HG02970 (cell line): ENCODE data around the gene RHOG.

Experiments
- ATAC-seq: cut with Tn5 transposase; IDR thresholded peaks from one replicate; pipeline ENCODE4 v1.9.1; 2021; ENCODE audit warnings: mild to moderate bottlenecking, moderate library complexity, moderate number of reproducible peaks; ENCODE audit not compliant: unreplicated experiment, low FRiP score

The RHOG gene

DNA sequence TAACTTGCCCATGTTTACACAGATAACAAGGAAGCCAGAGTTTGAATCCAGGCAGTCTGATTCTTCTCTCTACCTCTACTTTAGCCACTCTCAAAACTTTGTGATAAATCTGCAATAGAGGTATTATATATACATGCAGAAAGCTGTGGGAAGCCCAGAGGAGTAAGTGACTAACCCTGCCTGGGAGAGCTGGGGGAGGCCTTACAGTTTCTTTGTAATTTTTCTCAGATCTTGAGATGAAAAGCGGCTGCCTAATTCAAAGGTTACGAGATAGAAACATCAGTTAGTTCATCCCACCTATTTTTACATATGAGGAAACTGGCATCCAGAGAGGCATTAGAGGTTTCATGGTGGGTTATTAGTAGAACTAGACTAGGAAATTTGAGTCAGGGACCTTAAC lies 19.6 kb upstream of the RHOG start:
- no peak for ATAC-seq

DNA sequence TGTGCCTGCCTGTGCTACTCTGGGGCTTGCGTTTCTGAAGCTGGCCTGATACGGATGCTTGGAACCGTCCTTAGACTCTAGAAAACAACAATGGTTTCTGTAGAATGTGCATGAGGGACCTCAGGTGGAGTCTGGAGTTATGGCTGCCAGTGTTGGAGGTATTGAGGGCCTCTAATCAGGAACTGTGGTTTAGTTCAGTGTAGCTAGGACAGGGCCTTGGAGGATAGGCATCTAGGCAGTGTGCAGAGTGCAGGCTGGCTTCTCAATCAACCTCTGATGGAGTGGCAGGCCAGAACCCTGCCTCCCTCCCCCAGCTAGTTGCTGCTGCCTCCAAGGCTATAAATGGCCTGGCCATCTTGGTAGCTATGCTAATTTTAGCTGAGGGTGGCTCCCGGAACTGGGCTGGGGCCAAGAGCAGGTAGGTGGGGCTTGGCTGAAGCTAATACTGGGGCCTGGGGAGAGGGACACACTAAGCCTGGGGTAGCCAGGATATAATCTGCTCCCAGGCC lies 18.7 kb upstream of the RHOG start:
- ATAC-seq, result no peak

DNA sequence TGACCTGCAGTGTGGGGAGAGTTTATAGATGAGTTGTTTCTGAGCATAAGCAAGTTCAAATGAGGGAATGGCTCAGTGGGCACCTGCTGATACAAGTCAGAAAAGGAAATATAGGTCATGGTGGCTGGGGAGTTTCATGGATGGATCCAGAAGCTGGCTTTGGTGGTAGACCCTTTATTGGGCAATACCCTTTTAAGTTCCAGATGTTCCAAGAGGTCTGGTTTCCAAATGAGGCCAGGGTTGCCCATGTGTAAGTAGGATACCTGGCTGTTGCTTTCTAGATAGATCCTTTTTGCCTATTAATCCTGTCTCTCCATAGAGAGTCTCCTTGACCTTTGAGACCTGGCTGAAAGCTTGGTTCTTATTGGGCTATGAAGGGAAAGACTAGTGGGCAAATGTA lies 16.9 kb upstream of the RHOG start:
- no peak for ATAC-seq

DNA sequence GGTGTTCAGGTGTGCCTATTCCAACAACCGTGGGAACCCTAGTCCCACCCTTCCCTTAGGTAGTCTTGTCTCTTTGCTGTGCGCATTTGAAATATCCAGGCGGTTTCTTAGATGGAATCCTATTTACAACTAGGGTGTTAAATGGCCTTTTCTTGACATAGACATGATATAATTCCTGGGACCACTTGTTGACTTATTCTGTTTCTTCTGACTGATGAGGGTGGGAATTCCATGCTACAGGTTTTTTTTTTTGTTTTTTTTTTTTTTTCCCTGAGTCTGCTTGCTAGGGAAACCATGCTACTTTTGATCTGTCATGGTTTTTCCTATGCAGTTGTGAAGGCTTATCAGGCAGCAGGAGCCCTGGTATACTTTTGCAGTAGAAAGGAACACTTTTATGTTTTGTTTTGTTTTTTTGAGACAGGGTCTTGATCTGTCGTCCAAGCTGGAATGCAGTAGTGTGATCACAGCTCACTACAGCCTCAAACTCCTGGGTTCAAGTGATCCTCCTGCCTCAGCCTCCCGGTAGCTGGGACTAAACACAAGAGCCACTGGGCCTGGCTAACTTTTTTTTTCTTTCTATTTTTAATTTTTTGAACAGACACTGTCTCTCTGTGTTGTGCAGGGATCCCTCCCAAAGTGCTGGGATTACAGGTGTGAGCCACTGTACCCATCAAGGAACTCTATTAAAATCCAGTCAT lies 16.2 kb upstream of the RHOG start:
- no peak for ATAC-seq

DNA sequence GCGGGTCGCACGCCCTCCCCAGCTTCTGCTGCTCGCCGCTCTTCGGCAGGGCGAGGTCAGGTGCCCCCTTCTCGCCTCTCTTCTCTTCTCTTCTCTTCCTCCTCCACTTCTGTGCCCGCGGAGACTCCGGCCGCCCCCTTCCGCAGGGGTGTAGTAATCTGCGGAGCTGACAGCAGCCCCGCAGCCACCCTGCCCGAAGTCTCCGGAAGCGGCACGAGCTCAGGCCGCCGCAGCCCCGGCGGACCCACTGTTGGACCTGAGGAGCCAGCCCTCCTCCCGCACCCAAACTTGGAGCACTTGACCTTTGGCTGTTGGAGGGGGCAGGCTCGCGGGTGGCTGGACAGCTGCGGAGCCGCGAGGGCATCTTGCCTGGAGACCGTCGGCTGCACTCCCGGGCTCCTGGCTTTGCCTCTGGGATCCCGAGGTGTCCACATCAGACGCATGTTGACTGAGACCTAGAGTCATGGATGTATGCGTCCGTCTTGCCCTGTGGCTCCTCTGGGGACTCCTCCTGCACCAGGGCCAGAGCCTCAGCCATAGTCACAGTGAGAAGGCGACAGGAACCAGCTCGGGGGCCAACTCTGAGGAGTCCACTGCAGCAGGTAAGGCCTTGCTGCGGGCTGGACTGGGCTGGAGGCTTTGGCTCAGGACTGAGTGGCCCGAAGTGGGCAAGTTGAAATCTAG lies 15.2 kb upstream of the RHOG start:
- ATAC-seq, result peak; percentile 17

DNA sequence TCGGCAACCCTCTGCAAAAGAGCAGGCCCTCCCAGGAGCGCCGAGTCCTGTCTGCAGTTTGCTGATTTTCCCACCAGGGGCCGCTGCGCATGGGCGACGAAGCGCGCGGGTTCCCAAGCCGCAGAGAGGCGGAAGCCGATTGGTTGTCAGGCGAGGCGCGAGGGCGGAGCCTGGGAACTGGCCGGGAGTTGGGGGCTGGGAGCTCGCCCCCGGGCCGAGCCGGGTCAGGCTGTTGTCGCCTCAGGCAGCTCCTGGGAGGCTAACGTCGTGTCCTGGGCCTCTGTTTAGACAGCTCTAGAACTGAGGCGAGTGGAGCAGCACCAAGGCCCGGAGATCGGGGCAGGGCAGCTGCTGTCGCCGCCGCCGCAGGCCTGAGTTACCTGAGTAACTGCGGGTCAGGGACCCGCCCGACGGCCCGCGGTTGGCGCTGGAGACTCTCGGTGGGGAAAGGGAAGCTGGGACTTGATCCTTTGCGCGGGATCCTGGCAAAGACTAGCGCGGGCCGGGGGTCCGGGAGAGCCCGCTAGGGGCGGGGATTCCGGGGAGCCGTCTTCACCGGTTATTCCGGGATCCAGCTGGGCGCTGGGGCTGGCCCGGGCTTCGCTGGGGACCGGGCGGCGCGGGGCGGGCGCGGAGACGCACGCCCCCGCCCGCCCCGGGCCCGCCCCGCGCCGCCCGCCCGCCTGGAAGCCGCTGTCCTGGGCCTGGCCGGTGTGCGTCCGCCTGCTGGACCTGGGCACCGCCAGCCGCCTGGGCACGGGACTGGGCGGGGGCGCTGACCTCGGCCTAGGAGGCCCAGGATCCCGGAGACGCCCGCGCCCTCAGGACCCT lies 14.4 kb upstream of the RHOG start, which contains the start of gene STIM1:
Gene STIM1 (plus strand): TSS at position 688 of the 831 bp plus-strand sequence. CDS start 607 bp downstream, outside the sequence.
- peak; percentile 66 for ATAC-seq

DNA sequence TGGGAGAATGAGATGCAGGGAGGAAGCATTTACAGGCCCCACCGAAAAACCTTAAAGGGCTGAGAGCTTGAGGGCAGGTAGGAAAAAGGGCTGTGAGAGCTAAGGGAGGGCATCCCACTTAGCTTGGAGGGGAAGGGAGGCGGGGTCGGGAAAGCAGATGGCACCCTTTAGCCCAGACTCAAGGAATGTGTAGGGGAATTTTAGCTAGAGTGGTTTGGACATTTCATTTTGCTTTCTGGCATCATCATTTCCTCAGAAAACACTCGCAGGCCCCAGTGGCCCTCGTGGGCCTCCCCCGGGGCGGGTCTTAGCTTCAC lies 13.9 kb upstream of the RHOG start:
- ATAC-seq, result peak; percentile 22

DNA sequence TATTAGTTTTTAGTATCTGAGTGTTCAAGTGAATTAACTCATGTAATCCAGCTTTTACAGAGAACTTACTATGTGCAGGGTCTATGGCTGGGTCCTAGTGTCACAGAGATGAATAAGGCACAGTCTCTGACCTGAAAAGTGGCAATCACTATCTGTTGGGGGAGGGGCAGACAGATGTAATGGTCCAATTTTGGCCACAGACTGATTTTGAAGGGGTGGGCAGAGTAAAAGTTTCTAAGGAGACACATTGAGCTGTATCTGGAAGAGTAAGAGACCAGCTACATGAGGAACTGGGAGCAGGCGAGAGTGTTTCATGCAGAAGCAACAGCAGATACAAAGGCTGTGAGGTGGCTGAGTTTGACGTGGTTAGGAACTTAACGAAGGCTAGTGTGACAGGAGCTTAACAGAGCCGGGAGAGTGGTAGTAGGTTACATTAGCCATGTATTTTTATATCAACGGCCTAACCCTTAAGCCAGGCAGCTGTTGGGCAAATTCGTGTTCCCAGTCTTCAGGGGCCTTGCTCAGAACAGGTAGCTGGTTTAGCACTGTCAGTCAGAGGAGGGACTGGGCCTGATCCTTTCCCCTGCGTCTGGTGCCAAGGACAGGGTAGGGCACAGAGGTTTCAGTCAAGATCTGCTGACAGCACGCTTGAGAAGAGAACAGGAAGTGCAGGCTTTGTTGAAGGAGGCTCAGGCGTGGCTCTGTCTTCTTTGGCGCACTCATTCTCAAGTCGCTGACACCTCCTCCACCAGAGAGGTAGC lies 13.3 kb upstream of the RHOG start:
- peak; percentile 4 for ATAC-seq

DNA sequence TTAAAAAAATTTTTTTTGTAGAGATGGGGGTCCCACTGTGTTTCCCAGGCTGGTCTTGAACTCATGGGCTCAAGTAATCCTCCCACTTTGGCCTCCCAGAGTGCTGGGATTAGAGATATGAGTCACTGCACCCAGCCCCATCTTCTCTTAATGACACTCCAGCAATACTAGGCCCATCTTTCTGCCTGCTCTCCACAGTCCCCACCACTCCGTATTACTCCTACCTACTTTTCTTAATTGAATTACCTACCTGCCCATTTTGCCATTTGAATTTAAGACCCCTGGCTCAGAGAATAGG lies 12.7 kb upstream of the RHOG start:
- no peak for ATAC-seq

DNA sequence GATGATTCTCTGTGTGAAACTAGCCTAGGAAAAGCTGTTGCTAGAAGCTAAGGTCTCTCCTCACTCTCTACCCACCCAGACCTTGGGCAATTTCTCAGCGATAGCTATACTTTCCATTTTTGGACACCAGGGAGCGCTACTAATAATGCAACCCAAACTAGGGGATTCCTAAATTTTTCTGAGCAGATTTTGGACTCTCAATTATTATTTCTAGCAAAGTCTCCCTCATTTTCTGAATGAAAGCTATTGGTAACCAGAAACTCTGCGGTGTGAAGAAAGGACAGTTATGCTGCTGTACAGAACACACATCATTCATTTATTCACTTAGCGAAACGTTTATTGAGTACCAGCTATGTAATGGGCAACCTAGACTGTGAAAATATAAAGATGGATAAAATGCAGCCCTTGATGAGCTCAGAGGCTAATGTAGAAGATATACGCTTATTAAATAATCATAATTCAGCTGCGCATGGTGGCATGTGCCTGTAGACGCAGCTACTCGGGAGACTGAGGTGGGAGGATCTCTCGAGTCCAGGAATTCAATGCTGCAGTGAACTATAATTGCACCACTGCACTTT lies 8.6 kb upstream of the RHOG start:
- ATAC-seq, result no peak

DNA sequence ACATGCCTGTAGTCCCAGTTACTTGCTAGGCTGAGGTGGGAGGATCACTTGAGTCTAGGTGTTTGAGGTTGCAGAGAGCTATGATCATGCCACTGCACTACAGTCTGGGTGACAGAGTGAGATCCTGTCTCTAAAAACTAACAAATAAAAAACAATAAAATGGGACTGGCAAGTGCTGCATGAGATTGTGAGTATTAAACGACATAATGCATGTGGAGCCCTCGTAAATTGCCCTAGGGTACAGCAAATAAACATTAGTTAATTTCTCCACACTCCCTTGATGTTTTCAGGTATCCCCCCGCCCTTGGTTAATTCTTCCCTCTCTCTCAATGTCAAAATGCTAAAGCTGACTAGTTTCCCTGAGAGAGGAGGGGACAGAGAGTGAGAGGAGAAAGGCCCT lies 4.9 kb upstream of the RHOG start:
- ATAC-seq, result no peak

DNA sequence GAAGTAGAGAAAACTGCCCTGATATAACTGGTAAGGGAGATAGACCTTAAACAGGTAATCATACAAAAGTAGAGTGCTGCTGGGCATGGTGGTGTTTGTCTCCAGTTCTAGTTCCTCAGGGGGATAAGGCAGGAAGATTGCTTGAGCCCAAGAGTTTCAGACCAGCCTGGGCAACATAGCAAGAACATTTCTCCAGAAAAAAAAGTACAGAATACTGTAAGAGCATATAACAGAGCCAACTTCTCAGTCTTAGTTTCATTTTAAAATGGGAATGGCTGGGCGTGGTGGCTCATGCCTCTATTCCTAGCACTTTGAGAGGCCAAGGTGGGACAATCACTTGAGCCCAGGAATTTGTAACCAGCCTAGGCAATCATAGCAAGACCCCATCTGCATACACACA lies 4.5 kb upstream of the RHOG start:
- no peak for ATAC-seq

DNA sequence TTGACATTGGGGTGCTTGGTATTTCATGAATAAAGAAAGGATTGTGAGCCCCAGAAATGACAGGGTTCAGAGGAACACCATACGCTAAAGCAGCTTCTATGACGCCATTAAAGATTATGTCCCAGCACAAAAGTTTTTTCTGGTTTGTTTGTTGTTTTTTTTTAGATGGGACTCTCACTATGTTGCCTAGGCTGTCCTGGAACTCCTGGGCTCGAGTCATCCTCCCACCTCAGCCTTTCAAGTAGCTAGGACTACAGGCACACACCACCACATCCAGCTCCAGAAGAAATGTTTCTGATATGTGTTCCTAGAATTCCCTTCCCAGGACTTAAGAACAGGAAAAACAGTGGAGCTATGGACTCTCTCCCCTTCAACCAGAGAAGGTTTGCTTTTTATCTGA lies 2.6 kb upstream of the RHOG start:
- ATAC-seq, result no peak

DNA sequence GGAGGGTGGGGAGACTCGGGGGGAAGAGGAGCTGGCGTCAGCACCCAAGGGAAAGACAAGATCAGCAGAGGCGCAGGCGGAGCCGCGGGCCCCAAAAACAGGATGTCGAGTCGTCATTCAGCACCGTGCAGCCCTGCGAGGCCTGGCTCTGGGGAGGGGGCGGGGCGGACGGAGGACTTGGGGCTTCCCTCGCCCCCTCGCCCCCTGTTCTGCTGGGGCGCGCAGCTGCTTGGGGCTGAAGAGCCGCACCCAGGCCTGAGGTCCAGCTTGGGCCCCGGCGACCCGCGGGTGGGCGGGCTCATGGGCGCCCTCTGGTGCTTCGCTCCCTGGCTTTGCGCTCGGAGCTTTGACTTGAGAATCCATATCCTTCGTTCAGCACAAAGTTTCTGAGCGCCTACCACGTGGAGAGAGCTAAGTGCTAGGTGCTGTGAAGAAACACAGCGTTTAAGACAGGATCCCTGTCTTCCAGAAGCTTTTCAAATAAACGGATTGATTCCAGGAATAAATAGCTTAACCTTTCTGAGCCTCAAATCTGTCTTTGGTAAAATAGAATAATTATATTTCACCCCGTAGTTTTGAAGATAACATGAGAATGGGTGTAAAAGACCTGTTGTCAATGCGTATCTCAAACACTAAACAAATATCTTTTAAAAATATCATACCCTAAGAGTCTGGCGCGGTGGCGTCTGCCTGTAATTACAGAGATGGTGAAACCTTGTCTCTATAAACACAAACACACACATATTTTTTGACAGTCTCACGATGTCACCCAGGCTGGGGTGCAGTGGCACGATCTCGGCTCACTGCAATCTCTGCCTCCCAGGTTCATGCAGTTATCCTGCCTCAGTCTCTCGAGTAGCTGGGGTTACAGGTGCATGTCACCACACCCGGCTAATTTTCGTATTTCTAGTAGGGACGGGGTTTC lies 929 bp upstream of the RHOG start:
- peak; percentile 59 for ATAC-seq

DNA sequence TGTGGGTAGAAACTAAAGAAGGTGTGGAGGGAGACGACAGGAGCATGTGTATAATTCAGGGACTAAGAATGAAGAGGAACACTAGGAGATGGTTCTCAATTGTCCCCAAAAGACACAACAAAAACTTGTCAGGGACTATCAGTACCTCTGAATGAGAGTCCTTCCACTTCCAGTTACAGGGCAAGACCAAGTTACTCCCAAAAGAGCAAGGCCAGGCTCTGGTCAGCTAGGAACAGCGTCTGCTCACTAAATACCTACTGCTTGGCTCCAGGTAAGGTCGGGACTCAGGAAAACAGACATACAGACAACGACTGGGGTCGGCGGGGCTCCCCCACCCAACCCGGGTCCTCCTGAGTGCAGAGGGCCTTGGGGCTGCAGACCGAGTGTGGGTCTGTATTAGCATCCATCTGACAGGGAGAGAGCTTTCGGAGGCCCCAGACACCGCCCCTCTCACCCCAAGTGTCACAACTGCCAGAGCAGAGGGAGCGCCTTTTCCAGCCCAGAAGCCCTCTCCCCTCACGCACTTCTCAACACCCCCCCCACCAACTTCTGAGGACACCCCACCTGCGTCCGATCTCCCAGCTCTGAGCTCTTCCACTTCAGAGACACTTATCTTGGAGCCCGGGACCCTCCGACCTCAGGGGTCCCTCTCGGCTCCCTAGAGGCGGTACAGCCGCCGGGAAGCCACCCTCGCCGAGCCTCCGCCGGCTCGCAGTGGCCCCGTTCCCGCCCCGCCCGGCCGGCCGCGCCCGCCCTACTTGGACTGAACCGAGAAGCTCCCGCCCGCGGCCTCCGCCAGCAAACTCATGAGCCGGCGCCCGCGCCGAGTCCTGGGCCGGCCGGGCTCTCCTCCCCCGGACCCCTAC lies 522 bp downstream of the RHOG start:
- no peak for ATAC-seq

DNA sequence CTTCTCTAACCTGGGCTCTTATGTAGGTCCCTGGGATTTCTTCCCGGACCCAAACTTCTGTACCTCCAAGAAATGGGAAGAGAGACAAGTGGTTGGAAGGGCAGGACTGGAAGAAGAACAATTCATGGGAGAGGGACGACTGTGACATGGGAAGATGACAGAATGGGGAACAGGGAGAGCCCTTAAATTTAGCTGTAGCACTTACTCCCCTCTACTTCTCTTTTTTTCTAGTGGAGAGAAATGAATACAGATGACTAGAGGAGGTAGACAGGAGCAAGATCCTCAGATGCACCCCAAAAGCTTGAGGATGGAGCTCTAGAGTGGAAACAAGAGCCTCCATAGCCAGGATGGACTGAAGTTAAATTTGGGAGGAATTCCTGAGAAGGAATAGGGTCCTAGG lies 2.3 kb downstream of the RHOG start:
- no peak for ATAC-seq

DNA sequence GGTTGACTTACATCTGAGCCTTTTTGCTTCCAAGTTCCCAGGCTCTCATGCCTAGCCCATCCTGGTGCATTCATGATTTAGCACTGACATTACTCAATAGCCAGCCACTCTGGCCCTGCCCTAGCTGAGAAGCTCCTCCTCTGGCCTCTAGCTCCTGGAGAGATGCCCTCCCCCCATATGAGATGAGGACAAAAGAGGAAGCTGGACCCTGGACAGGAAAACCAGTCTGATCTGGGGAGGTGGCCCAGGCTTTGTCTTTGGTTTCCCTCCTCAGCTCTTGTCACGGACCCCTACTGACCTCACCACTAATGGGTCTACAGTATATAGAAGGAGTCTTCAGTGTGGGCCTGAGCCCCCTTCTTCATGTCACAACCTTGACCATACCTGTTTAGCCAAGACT lies 3.0 kb downstream of the RHOG start:
- ATAC-seq, result no peak

DNA sequence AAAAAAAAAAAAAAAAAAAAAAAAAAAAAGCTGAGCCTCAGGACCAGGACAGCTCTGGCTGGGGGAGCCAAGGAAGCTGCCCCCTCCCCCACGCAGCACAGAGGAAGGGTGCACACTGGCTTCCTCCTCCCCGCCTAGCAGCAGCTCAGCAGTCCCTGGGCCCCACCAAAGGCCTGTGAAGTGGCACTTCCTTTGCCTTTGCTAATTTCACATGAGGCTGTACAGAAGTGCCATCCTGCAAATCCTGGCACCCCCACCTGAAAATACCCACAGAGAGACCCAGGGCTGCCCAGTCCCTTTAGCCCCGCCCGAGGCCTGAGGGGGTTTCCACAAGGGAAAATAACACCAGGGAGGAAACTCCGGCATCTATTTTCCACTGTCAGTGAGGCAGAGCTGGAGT lies 3.9 kb downstream of the RHOG start:
- ATAC-seq, result no peak

DNA sequence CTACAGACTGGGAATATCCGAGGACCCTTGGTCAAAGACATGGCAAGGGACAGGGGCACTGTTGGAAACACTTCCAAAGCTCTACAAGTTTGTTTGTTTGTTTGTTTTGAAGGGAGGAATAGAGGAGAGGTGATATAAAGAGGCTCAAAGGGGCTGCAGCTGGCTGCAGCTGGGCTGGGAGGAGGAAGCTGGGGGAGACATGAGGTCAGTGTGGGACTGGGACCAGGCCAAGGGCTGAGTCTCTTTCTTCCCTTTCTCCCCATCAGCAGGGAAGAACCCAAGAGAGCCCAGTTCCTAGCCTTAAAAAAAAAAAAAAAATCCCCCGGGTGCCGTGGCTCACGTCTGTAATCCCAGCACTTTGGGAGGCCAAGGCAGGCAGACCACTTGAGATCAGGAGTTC lies 5.0 kb downstream of the RHOG start:
- no peak for ATAC-seq
